Loucy (cell line): ENCODE data around the gene PSMA8.
A peak's percentile ranks its signal among the peaks of the same experiment; 100 is the strongest.

Experiments
- H2AFZ ChIP-seq: fragments of 200-600 bp; sonication (generic); 2 replicates; pipeline ENCODE4 v1.6.0; 2016; ENCODE audit warnings: antibody characterized with exemption, mild to moderate bottlenecking, low read length, moderate library complexity
- H3F3A ChIP-seq: fragments of 200-600 bp; 2 replicates; pipeline ENCODE4 v1.6.0; 2016; ENCODE audit warnings: antibody characterized with exemption, low read depth, mild to moderate bottlenecking
- H3K27me3 ChIP-seq: fragments of 200-600 bp; sonication (generic); 2 replicates; pipeline ENCODE4 v1.6.1; 2014; ENCODE audit warnings: low read length, mild to moderate bottlenecking; ENCODE audit not compliant: insufficient read depth, poor library complexity, severe bottlenecking
- H3K36me3 ChIP-seq: fragments of 200-600 bp; sonication (generic); 2 replicates; pipeline ENCODE4 v1.6.1; 2016; ENCODE audit warnings: low read length; ENCODE audit not compliant: insufficient read depth
- H3K4me1 ChIP-seq: fragments of 200-600 bp; sonication (generic); 2 replicates; pipeline ENCODE4 v1.5.1; 2014; ENCODE audit warnings: low read length, mild to moderate bottlenecking; ENCODE audit not compliant: insufficient read depth, poor library complexity, severe bottlenecking
- H3K4me2 ChIP-seq: fragments of 200-600 bp; sonication (generic); 2 replicates; pipeline ENCODE4 v1.6.0; 2014; ENCODE audit warnings: antibody characterized with exemption, low read length, low read depth, mild to moderate bottlenecking; ENCODE audit not compliant: poor library complexity, severe bottlenecking
- H3K4me3 ChIP-seq: fragments of 200-600 bp; sonication (generic); 2 replicates; pipeline ENCODE4 v1.5.1; 2014; ENCODE audit warnings: low read length, mild to moderate bottlenecking, mixed read lengths; ENCODE audit not compliant: poor library complexity, severe bottlenecking
- H3K79me2 ChIP-seq: fragments of 200-600 bp; sonication (generic); 2 replicates; pipeline ENCODE4 v1.6.1; 2014; ENCODE audit warnings: low read length; ENCODE audit not compliant: insufficient read depth
- H3K9ac ChIP-seq: fragments of 200-600 bp; sonication (generic); 2 replicates; pipeline ENCODE4 v1.6.0; 2014; ENCODE audit warnings: mild to moderate bottlenecking, low read depth, low read length, moderate library complexity; ENCODE audit not compliant: poor library complexity, severe bottlenecking
- H3K9me2 ChIP-seq: fragments of 200-600 bp; sonication (generic); replicated peaks from 2 replicates; pipeline ENCODE4 v1.6.1; 2016; ENCODE audit warnings: low read depth, low read length, mixed read lengths
- H3K9me3 ChIP-seq: fragments of 200-600 bp; sonication (generic); 2 replicates; pipeline ENCODE4 v1.6.1; 2014; ENCODE audit warnings: mild to moderate bottlenecking, antibody characterized with exemption, low read length, low read depth; ENCODE audit not compliant: insufficient read depth
- H4K20me1 ChIP-seq: fragments of 200-600 bp; sonication (generic); 2 replicates; pipeline ENCODE4 v1.6.0; 2014; ENCODE audit warnings: antibody characterized with exemption, low read length, mild to moderate bottlenecking; ENCODE audit not compliant: insufficient read depth, poor library complexity, severe bottlenecking
- EZH2phosphoT487 ChIP-seq: fragments of 200-600 bp; IDR thresholded peaks from 2 replicates; pipeline ENCODE4 v1.6.1; 2018; ENCODE audit warnings: antibody characterized with exemption, mild to moderate bottlenecking, moderate library complexity, borderline replicate concordance
- TF ChIP-seq, protein P1 (sequence below): fragments of 200-600 bp; sonication (generic); conservative IDR thresholded peaks from 2 replicates; pipeline ENCODE4 v1.5.1; 2014; ENCODE audit warnings: mild to moderate bottlenecking, antibody characterized with exemption, low read length

PSMA8 gene

DNA sequence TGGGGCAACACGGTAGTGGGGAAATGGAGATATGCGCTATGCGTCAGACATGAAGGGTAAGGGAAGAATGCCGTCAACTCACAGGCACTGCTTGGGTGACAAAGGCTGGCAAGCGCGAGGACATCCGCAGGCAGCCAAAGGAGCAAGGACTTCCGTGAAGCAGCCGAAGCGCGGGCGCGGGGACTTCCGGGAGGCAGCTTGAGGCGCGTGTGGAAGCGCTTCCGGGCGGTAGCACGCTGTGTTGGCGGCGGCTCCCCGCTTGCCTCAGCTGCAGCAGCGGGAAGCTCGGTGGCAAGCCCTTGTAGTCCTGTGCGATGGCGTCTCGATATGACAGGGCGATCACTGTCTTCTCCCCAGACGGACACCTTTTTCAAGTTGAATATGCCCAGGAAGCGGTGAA is at the start of gene PSMA8:
Gene PSMA8, plus strand, starts transcription at position 218 of the 400 bp plus-strand sequence. Its CDS starts 97 bp downstream, at position 315.
- Histone ChIP-seq H3K9me2 (no peaks in the 10 kb centered on the region), H3K36me3 (no peaks in the 10 kb centered on the region), H3K4me1 (peaks cover 5% of the 10 kb centered on the region), H4K20me1 (no peaks in the 10 kb centered on the region), H3F3A (no peaks in the 10 kb centered on the region), H3K9me3 (no peaks in the 10 kb centered on the region), H3K9ac (no peak within 1 kb of the TSS), H2AFZ (no peak within 1 kb of the TSS), H3K79me2 (no peaks in the 10 kb centered on the region), H3K27me3 (no peaks in the 10 kb centered on the region), H3K4me3 (no peak within 1 kb of the TSS), H3K4me2 (no peak within 1 kb of the TSS)
- TF ChIP-seq, protein P1, sequence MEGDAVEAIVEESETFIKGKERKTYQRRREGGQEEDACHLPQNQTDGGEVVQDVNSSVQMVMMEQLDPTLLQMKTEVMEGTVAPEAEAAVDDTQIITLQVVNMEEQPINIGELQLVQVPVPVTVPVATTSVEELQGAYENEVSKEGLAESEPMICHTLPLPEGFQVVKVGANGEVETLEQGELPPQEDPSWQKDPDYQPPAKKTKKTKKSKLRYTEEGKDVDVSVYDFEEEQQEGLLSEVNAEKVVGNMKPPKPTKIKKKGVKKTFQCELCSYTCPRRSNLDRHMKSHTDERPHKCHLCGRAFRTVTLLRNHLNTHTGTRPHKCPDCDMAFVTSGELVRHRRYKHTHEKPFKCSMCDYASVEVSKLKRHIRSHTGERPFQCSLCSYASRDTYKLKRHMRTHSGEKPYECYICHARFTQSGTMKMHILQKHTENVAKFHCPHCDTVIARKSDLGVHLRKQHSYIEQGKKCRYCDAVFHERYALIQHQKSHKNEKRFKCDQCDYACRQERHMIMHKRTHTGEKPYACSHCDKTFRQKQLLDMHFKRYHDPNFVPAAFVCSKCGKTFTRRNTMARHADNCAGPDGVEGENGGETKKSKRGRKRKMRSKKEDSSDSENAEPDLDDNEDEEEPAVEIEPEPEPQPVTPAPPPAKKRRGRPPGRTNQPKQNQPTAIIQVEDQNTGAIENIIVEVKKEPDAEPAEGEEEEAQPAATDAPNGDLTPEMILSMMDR: no peak
- TF ChIP-seq EZH2phosphoT487: no peak

DNA sequence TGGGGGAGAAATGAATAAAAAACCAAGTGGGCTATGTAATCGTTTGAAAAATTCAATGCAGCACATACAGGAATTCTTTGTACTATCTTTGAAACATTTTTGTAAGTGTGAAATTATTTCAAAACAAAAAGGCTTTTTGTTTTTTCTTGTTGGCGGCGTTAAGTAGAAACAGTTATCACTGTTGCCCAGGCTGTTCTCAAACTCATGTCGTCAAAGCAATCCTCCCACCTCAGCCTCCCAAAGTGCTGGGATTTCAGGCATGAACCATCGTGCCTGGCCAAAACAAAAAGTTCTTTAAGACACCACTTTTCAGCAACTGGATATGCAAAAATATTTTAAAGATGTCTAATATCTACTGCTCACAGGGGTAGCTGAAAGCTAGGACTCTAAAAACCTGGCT is 48.6 kb upstream of the PSMA8 start:
- Histone ChIP-seq H3F3A (no peaks in the 10 kb centered on the region), H3K4me2 (peak overlapping the region; percentile 98), H3K9ac (peak overlapping the region; percentile 2), H2AFZ (no peak overlapping the region), H3K9me3 (no peaks in the 10 kb centered on the region), H4K20me1 (peaks cover 65% of the 10 kb centered on the region), H3K27me3 (no peaks in the 10 kb centered on the region), H3K36me3 (peaks cover 44% of the 10 kb centered on the region; the same call in 1 of the 2 replicates), H3K79me2 (peaks cover 94% of the 10 kb centered on the region), H3K9me2 (no peaks in the 10 kb centered on the region), H3K4me1 (peaks cover 60% of the 10 kb centered on the region), H3K4me3 (peak overlapping the region; percentile 92)
- no peak for TF ChIP-seq EZH2phosphoT487
- TF ChIP-seq, protein P1: no peak

DNA sequence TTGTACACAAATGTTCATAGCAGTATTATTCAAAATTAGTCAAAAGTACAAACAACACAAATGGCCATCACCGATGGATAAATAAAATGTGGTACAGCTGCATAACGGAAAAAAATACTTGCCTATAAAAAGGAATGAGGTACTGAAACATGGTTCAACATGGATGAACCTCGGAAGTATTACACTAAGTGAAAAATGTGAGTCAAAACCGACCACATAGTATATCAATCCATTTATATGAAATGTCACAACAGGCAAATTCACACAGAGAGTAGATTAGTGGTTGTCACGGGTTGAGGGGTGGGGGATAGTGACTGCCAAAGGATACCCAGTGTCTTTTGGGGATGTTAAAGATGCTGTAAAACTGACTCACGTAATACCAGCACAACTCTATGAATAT is 46.7 kb upstream of the PSMA8 start:
- no peaks in the 10 kb centered on the region for H3F3A ChIP-seq
- no peaks in the 10 kb centered on the region for H3K9me2 ChIP-seq
- no peaks in the 10 kb centered on the region for H3K27me3 ChIP-seq
- peaks cover 40% of the 10 kb centered on the region; the same call in 1 of the 2 replicates for H3K36me3 ChIP-seq
- peak overlapping the region; percentile 98 for H3K4me2 ChIP-seq
- H3K9me3 ChIP-seq: no peaks in the 10 kb centered on the region
- H2AFZ ChIP-seq: no peak overlapping the region
- peaks cover 78% of the 10 kb centered on the region for H3K79me2 ChIP-seq
- peaks cover 67% of the 10 kb centered on the region for H3K4me1 ChIP-seq
- TF ChIP-seq, protein P1: no peak
- TF ChIP-seq EZH2phosphoT487: no peak
- peak overlapping the region; percentile 92 for H3K4me3 ChIP-seq
- H3K9ac ChIP-seq: peak overlapping the region; percentile 90
- H4K20me1 ChIP-seq: peaks cover 64% of the 10 kb centered on the region
